Activated naive CD4-positive, alpha-beta T cell treated with anti-CD3 and anti-CD28 coated beads, Interleukin-2, amount 50 U/mL, for 16 hours (primary cell): ENCODE results near the gene GGTLC2.
"Not testable (repeated sequence)": the region's sequence is repeated elsewhere in the genome, so short reads cannot be mapped to it uniquely, and the experiment has no call there.

ENCODE experiments used
- DNase-seq: peaks from one replicate; pipeline ENCODE4 v3.0.0-alpha.2; 2020

GGTLC2 gene

DNA sequence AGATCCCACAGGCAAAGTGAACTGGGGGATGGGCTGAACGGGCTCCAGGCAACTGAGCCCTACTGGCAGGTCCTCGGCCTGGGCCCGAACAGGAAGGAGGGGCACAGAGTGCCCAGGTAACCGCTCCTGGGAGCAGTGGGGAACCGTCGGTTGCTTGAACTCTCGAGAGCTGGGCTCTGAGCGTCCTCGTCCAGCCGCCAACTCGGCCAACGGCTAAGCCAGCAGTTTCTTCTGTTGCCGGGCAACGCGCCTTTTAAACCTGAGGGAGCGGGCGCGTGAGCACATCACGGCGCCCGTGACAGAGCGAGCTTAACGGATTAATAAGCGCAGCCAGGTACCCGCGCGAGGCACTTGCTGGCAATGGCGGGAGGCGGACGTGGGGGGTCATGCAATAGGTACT is at the start of gene GGTLC2:
TSS of gene GGTLC2 (plus strand) at position 301 of the 400 bp plus-strand sequence. CDS start 1,732 bp downstream, outside the sequence.
- not testable (repeated sequence) for DNase-seq

- no peak for DNase-seq
Observed at GRCh38 chr22:22595001-22595835, 49.2 kb upstream of the GGTLC2 start.

DNA sequence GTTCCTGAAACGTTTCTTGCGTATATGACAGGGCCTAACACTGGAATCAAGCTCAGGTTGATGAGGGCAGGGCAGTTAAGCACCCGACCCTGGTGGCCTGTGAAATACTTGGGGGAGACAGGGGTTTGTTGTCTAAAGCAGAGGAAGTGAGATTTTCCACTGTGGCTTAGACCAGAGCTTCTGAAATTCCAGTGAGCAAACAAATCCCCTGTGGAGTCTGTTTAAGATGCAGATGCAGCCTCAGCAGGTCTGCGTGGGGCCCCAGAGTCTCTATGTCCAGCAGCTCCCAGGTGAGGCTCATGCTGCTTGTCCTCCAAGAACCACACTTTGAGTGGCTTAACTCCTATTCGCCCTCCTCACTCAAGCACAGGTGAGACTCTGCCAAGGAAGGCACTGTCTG is 46.3 kb upstream of the GGTLC2 start:
- DNase-seq = no peak

- DNase-seq = no peak
Observed at GRCh38 chr22:22599248-22599647, 45.2 kb upstream of the GGTLC2 start.

DNA sequence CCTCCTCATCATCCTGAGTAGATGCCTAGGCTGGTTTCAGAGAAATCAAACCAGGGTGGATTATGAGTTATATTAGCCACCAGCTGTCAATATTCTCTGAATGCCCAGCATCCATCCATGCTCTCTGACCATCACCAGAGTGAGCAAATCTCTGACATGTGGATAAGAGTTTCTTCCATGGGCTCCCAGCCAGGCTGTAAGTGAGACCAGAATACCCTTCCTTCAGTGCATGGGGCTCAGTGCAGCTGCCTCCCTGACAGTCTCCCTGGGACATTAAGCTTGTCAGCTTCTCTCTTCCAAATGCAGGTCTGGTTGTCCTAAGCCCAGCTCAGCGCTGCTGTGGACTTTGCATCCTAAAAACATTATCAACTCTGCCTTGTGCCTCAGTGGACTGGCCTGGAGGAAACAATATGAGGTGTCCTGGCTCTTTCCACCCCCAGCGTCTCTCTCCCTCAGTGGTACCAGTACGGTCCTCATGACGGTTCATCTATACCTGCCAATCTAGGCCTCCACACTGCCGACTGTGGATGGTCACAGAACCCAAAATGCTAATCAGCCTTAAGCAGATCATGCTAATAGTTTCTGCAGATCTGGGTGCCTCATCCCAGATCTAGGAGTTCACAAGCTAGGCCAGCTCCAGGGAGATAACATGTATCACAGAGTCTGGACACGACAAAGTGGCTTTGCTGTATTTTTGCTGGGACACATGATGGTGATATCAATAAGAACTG is 43.7 kb upstream of the GGTLC2 start:
- DNase-seq = no peak

DNA sequence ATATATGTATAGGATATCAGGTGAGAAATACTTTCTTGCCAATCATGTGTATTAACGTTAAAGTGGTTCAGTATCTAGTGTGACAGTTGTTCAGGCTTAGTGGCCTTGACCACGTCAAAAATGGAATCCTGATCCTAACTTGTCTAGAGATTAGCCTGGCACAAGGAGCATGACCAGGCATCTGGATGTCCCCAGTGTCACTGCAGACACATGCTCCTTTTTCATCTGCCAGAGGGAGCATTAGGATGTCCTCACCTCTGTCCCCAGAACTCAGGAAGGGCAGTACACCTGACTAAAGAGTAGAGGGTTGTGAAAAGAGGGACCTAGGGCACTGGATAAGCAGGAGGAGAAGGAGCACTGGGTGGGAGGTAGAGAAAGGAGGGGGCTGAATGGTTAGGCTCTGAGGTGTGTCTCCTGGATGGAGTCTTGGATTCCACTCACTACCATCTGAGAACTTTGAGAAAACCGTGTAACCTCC is 40.9 kb upstream of the GGTLC2 start:
- no peak for DNase-seq

GRCh38 chr22:22604326-22605073 is 39.9 kb upstream of the GGTLC2 start:
- no peak for DNase-seq

DNA sequence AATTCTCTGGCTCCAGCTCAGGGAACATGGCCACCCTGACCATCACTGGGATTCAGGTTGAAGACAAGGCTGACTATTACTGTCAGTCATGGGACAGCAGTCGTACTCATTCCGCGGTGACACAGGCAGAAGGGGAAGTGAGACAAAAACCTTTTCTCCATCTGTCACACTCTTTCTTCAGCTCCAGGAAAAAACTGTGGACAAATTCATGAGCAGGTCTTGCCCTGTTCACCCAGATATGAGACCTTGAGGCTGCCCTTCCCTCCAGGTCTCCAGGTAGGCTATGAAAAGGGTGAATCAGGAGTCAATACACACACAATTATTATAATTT is 39.4 kb upstream of the GGTLC2 start:
- DNase-seq = no peak

- not testable (repeated sequence) for DNase-seq
Observed at GRCh38 chr22:22608022-22608421, 36.4 kb upstream of the GGTLC2 start.

DNA sequence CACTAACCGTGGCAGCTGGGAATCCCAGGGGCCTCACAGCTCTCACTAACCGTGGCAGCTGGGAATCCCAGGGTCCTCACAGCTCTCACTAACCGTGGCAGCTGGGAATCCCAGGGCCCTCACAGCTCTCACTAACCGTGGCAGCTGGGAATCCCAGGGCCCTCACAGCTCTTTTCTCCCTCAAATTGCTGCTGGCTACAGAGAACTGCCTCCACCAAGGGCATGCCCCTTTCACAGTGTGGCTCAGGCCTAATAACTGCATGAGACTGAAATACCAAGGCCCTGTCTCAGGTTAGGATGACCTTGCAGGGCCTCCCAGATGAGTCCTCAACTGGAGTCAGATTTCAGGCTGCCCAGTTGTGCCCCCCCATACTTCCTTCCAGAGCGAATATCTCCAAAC is 35.1 kb upstream of the GGTLC2 start:
- no peak for DNase-seq

GRCh38 chr22:22612516-22612915 is 31.9 kb upstream of the GGTLC2 start:
- DNase-seq = no peak

GRCh38 chr22:22614065-22614464 is 30.3 kb upstream of the GGTLC2 start:
- DNase-seq = no peak

DNA sequence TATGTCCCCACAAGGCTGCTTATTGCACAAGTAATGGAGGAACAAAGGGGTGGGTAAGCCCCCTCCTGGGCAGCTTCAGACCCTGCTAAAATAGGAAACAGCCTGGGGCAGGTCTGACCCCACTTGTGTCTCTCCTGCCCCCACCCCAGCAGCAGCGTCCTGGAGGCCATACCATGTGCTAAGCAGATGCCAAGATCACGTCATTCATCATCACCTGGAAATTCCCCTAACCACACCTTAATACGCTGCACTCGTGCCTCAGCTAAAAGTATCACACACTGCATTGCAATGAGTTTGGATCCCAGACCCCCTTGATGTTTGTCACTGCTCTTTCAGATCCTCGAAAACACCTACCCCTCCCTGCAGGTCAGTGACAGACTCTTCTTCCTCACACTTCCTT is 27.8 kb upstream of the GGTLC2 start:
- DNase-seq = no peak

DNA sequence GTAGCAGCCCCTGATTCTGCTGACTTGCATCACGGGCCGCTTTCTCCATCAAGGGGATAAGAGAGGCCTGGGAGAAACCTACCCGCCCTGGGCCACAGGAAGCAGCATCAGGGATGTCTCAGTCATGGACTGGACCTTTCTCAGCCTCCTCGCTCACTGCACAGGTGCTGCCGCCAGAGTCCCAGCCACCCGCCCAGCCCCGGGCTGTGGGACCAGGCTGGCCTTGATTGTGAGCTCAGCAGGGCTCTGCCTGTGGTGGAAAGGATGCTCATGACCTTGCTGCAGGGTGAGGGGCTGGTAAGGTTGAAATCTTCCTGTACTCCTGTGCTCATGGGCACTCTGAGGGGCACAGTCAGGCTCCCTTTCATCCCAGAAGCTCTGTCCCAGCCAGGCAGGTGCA is 26.0 kb upstream of the GGTLC2 start:
- no peak for DNase-seq

DNA sequence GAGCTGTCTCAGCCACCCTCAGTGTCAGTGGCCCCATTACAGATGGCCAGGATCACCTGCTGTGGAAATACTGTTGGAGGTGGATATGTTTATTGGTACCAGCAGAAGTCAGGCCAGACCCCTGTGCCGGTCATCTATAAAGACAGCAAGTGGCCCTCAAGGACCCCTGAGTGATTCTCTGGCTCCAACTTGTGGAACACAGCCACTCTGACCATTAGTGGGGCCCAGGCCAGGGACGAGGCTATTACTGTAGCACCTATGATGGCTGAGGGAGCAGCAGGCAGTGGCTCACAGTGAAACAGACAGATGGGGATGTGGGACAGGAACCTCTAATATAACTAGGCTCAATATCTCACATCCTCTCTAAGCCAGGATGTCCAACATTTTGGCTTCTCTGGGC is 25.5 kb upstream of the GGTLC2 start:
- no peak for DNase-seq

DNA sequence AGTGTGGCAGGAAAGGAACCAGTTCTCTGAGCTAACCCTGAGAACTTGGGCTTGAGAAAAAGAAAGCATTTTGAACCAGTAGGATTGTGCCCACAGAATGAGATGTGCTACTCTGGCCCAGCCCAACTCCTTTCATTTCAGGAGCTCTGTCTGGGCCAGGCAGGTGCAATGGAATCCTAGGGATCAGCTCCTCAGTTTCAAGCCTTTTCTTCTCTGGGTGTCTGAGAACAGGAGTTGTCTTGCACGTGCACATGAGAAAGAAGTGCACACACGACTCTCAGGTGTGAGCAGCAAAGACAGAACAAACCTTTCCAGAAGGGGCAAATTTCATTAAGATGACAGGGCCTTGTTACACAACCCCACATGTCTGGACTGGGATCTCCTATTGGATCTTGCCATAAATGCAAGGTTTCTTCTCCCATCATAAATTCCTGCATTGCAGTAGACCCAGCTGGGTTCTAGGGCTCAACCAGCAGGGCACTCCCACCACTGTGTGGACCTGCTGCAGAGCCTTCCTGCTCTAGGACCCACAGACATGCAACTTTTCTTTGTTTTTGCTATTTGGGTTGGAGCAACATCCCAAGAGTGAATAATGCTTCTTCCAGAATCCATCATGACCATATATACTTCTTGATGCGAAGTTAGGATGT is 24.5 kb upstream of the GGTLC2 start:
- DNase-seq = no peak

DNA sequence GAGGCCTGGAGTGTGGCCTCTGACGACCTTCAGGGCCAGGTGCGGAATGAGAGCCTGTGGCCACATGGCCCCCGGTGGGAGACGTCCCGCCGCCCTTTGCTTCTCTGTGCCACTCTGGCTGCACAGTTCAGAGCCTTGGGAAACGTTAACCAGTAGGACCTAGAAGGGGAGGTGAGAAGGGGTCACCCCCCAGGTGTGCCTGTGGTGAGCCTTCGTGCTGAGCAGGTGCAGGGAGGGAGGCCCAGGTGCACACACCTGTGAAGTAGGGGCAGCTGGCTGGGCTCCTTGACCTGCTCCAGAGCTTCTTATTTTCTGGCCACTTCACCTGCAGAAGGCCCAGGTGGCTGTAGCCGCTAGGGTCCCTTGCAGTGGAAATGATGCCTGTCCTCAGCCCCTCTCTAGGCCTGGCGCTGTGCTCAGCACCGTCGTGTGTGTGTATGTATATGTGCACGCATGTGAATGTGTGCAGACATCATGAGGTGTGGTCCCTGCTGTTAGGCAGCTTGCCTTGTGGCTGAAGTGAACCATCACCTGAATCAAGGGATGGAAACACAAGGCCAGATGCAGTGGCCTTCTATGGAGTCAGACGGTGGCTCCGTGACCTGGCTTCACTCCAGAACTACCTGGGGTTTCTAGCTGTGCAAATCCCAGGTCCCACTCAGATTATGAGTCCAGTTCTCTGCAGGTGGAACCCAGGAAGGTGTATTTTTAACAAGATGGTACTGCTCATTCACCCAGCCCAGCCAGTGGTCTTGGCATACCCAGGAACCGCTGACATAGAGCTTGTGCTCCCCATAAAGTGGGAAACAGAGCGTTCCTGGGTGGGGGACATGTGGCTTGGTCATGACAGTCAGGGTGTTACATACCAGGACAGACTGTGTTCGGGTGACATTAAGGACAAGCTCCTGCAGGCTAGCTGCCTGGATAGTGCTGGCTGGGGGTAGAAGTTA is 15.6 kb upstream of the GGTLC2 start:
- DNase-seq = not testable (repeated sequence)

DNA sequence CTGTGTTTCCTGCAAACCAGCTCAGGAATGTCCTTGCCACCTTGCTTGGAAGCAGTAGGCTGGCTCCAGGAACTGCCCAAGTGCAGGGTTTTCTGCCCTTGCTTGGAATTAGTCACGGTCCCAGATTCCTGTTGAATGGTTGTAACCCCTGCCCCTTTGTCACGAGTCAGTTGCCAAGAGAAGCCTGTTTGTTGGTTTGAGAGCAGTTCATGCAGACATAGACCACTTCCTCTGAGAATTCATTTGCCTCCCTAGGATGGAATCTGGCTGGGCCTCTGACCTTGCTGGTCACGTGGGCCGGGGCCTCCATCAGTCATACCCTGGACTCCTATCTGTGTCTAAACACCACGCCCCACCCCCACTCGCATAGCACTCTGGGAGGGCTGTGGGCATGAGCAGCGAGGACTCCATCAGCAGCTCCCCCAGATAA is 13.2 kb upstream of the GGTLC2 start:
- DNase-seq = not testable (repeated sequence)

GRCh38 chr22:22632226-22632625 is 12.2 kb upstream of the GGTLC2 start:
- not testable (repeated sequence) for DNase-seq

GRCh38 chr22:22633533-22633932 is 10.9 kb upstream of the GGTLC2 start:
- not testable (repeated sequence) for DNase-seq

- DNase-seq = not testable (repeated sequence)
Observed at GRCh38 chr22:22636260-22636659, 8.2 kb upstream of the GGTLC2 start.

- DNase-seq = not testable (repeated sequence)
Observed at GRCh38 chr22:22638313-22638712, 6.1 kb upstream of the GGTLC2 start.
